Common myeloid progenitor, CD34-positive (primary cell): Measurements from ENCODE around the gene KRTAP4-7. TPM values are rescaled to one million over a fixed set of nuclear protein-coding genes. Genes with fewer than 3 reads are reported as not detected.
"Not testable (repeated sequence)": the region's sequence is repeated elsewhere in the genome, so short reads cannot be mapped to it uniquely, and the experiment has no call there.

Experiments
- CTCF ChIA-PET: fragments of 350-600 bp; sonication (Branson Sonifier 250); formaldehyde crosslinking; loops from one replicate; lab custom pipeline; 2021; ENCODE audit warnings: antibody characterized with exemption; lab: Charles Lee
- POLR2A ChIA-PET: fragments of 350-600 bp; sonication (Branson Sonifier 250); formaldehyde crosslinking; loops from one replicate; lab custom pipeline; 2021; ENCODE audit warnings: antibody characterized with exemption; lab: Charles Lee
- DNase-seq, 3 donors: peaks; one replicate each; pipeline versions ENCODE4 v3.0.0 to v3.0.0-alpha.2; 2013
- H3K27ac ChIP-seq, 2 experiments: 1 replicate in 1 of 2; 2 replicates in 1 of 2; pipeline ENCODE4 v1.7.0; 2013; ENCODE audit warnings: inconsistent platforms in 2 of 2, low read length in 2 of 2, mild to moderate bottlenecking in 2 of 2, low read depth in 1 of 2, moderate library complexity in 1 of 2; ENCODE audit not compliant: severe bottlenecking in 2 of 2, insufficient read depth in 1 of 2, poor library complexity in 1 of 2
- H3K27me3 ChIP-seq, 5 experiments: replicated peaks in 2 of 5; 1 replicate in 3 of 5; 2 replicates in 2 of 5; pipeline versions ENCODE4 v1.6.1 to v1.7.0; 2013; ENCODE audit warnings: low read length in 4 of 5, mild to moderate bottlenecking in 2 of 5, moderate library complexity in 2 of 5, inconsistent platforms in 1 of 5; ENCODE audit not compliant: insufficient read depth in 5 of 5, control insufficient read depth in 4 of 5
- H3K36me3 ChIP-seq, 4 experiments: 1 replicate in 2 of 4; 2 replicates in 2 of 4; pipeline versions ENCODE4 v1.6.1 to v1.7.0; 2013; ENCODE audit warnings: low read length in 3 of 4, control low read depth in 1 of 4, mild to moderate bottlenecking in 1 of 4; ENCODE audit not compliant: control insufficient read depth in 4 of 4, insufficient read depth in 4 of 4
- H3K4me1 ChIP-seq, 4 experiments: 1 replicate in 3 of 4; 2 replicates in 1 of 4; pipeline versions ENCODE4 v1.6.1 to v1.7.1; 2013; ENCODE audit warnings: low read length in 3 of 4, mild to moderate bottlenecking in 3 of 4, control low read depth in 1 of 4, inconsistent platforms in 1 of 4, moderate library complexity in 1 of 4; ENCODE audit not compliant: control insufficient read depth in 4 of 4, insufficient read depth in 4 of 4; ENCODE audit errors: control extremely low read depth in 1 of 4
- H3K4me3 ChIP-seq, 7 experiments: 1 replicate in 4 of 7; 2 replicates in 3 of 7; pipeline versions ENCODE4 v1.5.1 to v1.7.0; 2013; ENCODE audit warnings: mild to moderate bottlenecking in 7 of 7, low read length in 6 of 7, moderate library complexity in 6 of 7, inconsistent platforms in 2 of 7, low read depth in 2 of 7, control low read depth in 1 of 7; ENCODE audit not compliant: insufficient read depth in 4 of 7, control insufficient read depth in 1 of 7; ENCODE audit errors: extremely low read depth in 1 of 7
- H3K9me3 ChIP-seq, 5 experiments: 1 replicate in 4 of 5; 2 replicates in 1 of 5; pipeline versions ENCODE4 v1.6.1 to v1.7.1; 2013; ENCODE audit warnings: low read length in 4 of 5, mild to moderate bottlenecking in 2 of 5, inconsistent platforms in 1 of 5, low read depth in 1 of 5, moderate library complexity in 1 of 5; ENCODE audit not compliant: control insufficient read depth in 4 of 5, insufficient read depth in 2 of 5; ENCODE audit errors: control extremely low read depth in 1 of 5
- WGBS: methylation state at CpG from one replicate; pipeline ENCODE4 v1.1.5; 2013; ENCODE audit not compliant: insufficient coverage; 5-methylcytosine and 5-hydroxymethylcytosine counted together
- polyA plus RNA-seq: library from polyadenylated mRNA; unstranded; fragments of 120-200 nt; gene quantifications from one replicate; pipeline ENCODE4 v1.2.1, GENCODE V29; 2013

Gene KRTAP4-7
- not detected for polyA plus RNA-seq

- CTCF ChIA-PET, H3K4me3 ChIP-seq, H3K36me3 ChIP-seq, H3K9me3 ChIP-seq, DNase-seq, H3K27me3 ChIP-seq, H3K4me1 ChIP-seq, H3K27ac ChIP-seq: not testable (repeated sequence)
- POLR2A ChIA-PET: interaction anchor here (0.6 to 0.7 kb wide), 2 partner anchors 41 to 255 kb away, joined by 3 read pairs; no protein-coding TSS in a partner anchor
- WGBS: 93% methylated on average over 5 of the region's 14 CpGs
Measured at GRCh38 chr17:41084100-41084856, at the start of gene KRTAP4-7. TSS of gene KRTAP4-7 (plus strand) at chr17:41084150. CDS start at chr17:41084207, 57 bp downstream.

DNA sequence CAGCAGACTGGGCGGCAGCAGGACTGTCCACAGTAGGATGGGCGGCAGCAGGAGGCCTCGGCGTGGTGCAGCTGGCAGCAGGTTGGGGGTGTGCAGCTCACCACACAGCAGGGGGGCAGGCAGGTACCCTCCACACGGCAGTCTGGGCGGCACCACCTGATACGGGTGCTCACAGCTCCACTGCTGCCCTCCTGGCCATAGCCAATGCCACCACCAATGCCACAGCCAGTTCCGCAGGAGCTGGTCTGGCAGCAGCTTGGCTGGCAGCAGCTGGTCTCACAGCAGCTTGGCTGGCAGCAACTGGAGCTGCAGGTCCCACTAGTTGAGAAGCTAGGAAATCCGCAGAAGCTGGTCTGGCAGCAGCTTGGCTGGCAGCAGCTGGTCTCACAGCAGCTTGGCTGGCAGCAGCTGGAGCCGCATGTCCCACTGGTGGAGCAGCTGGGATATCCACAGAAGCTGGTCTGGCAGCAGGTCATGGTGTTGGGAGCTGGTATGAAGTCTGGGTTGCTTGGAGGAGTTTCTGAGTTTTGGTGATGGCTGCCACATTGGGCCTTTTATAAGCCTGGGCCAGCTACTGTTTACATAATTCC is 49.5 kb upstream of the KRTAP4-7 start, which contains the start of gene KRTAP1-3:
TSS of gene KRTAP1-3 (minus strand) at position 529 of the 590 bp plus-strand sequence. CDS start at position 476, 53 bp downstream.
- H3K4me3 ChIP-seq, POLR2A ChIA-PET, H3K27ac ChIP-seq, DNase-seq, H3K9me3 ChIP-seq, H3K4me1 ChIP-seq, H3K27me3 ChIP-seq, H3K36me3 ChIP-seq: not testable (repeated sequence)
- 97% methylated on average over 4 of the region's 10 CpGs for WGBS
- CTCF ChIA-PET: interaction anchor here (0.7 kb wide), 1 partner anchor 1685 kb away, joined by 3 read pairs; no protein-coding TSS in a partner anchor

GRCh38 chr17:41037853-41038350 is 46.0 kb upstream of the KRTAP4-7 start:
- Histone ChIP-seq H3K9me3 (no peaks in the 10 kb centered on the region), H3K4me3 (no peak overlapping the region), H3K27me3 (peaks cover 0 to 3% (median 2%) of the 10 kb centered on the region in 5 experiments), H3K36me3 (no peaks in the 10 kb centered on the region), H3K27ac (no peak overlapping the region), H3K4me1 (no peaks in the 10 kb centered on the region)
- ChIA-PET CTCF (interaction anchor here (0.7 kb wide), 1 partner anchor 30 kb away, joined by 3 read pairs; no protein-coding TSS in a partner anchor), POLR2A (no interaction called here)
- DNase-seq: no peak
- WGBS: no CpG with 5 or more reads among the region's 2 CpGs

GRCh38 chr17:41040783-41041571 is 43.0 kb upstream of the KRTAP4-7 start, which contains the start of gene KRTAP1-1:
TSS of gene KRTAP1-1 (minus strand) at chr17:41041450. CDS start at chr17:41041397, 53 bp downstream.
- H3K4me1 ChIP-seq, CTCF ChIA-PET, POLR2A ChIA-PET, H3K36me3 ChIP-seq, H3K27ac ChIP-seq, H3K27me3 ChIP-seq, H3K9me3 ChIP-seq, DNase-seq, H3K4me3 ChIP-seq: not testable (repeated sequence)
- WGBS: 92% methylated on average over 10 of the region's 14 CpGs

DNA sequence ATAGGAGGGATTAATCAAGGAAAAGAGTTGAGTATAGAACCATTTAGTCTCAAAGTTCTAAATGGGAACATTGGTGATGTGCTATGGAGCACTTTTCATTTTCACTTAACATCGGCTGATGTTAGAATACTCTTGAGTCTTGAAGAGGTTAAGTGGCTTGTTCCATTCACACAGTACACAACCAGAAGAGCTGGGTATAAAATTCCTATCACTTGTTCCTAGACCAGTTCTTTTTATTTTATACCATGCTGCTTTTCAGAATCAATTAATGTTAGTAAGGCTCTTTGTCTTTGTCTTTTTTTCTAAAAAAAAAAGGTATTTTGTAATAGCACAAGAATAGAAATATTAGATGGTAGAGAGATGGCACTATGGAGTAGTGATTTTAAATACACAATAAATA is 41.0 kb upstream of the KRTAP4-7 start:
- Histone ChIP-seq H3K36me3 (no peaks in the 10 kb centered on the region), H3K9me3 (peaks cover 0 to 3% (median 0%) of the 10 kb centered on the region in 5 experiments), H3K4me3 (no peak overlapping the region), H3K4me1 (no peaks in the 10 kb centered on the region), H3K27me3 (peaks cover 0 to 16% (median 0%) of the 10 kb centered on the region in 5 experiments), H3K27ac (no peak overlapping the region)
- CTCF ChIA-PET: no interaction called here
- no peak for DNase-seq
- POLR2A ChIA-PET: no interaction called here
- WGBS: no CpG with 5 or more reads among the region's 1 CpG

GRCh38 chr17:41046735-41047465 is 37.0 kb upstream of the KRTAP4-7 start, which contains the start of gene KRTAP2-1:
TSS of gene KRTAP2-1 (minus strand) at chr17:41047316. CDS start at chr17:41047267, 49 bp downstream.
- H3K4me3 ChIP-seq, CTCF ChIA-PET, H3K4me1 ChIP-seq, H3K9me3 ChIP-seq, POLR2A ChIA-PET, H3K27ac ChIP-seq, DNase-seq, H3K36me3 ChIP-seq: not testable (repeated sequence)
- WGBS: 80% methylated on average over 3 of the region's 33 CpGs
- peaks cover 0 to 25% (median 3%) of the 10 kb centered on the region in 5 experiments for H3K27me3 ChIP-seq
